Ectodermal cell (in vitro differentiated cells): ENCODE measurements around the gene PPM1H.
"Not testable (repeated sequence)": the region's sequence is repeated elsewhere in the genome, so short reads cannot be mapped to it uniquely, and the experiment has no call there.

Experiments used
- H3K27ac ChIP-seq: 2 replicates; pipeline ENCODE4 v1.7.0; 2013; ENCODE audit warnings: mild to moderate bottlenecking, low read depth, low read length; ENCODE audit not compliant: insufficient read depth, poor library complexity, severe bottlenecking
- H3K27me3 ChIP-seq: 2 replicates; pipeline ENCODE4 v1.7.0; 2013; ENCODE audit warnings: mild to moderate bottlenecking, low read length; ENCODE audit not compliant: insufficient read depth, control insufficient read depth, poor library complexity, severe bottlenecking
- H3K36me3 ChIP-seq: one replicate; pipeline ENCODE4 v1.7.0; 2013; ENCODE audit warnings: low read length; ENCODE audit not compliant: control insufficient read depth, insufficient read depth
- H3K4me1 ChIP-seq: one replicate; pipeline ENCODE4 v1.7.0; 2013; ENCODE audit warnings: low read length; ENCODE audit not compliant: control insufficient read depth, insufficient read depth
- H3K4me3 ChIP-seq: 2 replicates; pipeline ENCODE4 v1.7.0; 2013; ENCODE audit warnings: low read depth, low read length, control low read depth; ENCODE audit not compliant: insufficient read depth
- H3K9me3 ChIP-seq: 2 replicates; pipeline ENCODE4 v1.7.0; 2013; ENCODE audit warnings: mild to moderate bottlenecking, low read length, moderate library complexity; ENCODE audit not compliant: control insufficient read depth
- WGBS, 2 experiments: methylation state at CpG; one replicate each; pipeline ENCODE4 v1.1.7; 2013; ENCODE audit warnings: missing lambda C conversion rate in 2 of 2; 5-methylcytosine and 5-hydroxymethylcytosine counted together

The PPM1H gene

DNA sequence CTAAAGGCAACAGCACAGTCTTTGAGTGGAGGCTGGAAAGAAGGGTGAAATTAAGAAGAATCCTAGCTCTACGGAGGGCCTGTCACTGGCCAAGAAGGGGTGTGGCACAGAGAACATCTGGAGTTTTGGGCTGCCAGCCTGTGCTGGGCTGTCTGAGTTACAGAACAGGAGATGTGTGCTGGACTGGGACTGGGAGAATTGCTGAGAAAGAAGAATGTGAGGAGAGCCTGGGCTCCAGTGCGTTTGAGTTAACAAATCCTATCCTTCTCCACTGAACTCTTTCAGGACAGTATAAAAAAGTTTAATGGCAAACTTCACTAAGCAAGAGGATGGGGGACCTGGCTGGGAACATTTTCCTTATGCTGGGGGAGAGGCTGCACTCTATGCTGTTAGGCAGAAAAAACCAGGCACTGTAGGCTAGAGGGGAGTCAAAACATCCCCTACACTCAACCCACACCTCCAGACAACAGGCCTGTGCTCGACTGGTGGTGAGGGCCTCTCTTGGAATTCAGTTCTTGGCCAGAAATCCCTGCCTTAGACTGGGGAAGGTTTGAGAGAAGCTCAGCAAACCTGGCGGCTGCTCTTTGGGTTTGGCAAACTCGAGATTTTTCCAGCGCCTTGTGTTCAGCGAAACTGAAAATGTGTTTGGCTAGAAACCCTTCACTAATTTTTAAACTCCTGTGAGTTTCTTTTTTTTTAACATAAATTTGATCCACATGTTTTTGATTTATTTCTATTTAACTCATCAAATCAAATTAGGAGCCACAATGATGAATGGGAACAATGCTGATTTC lies 251.0 kb downstream of the PPM1H start:
- WGBS, 2 experiments = 74 to 77% methylated on average over 6 to 7 of the region's 7 CpGs
- Histone ChIP-seq H3K9me3 (no peaks in the 10 kb centered on the region), H3K4me1 (peaks cover 17% of the 10 kb centered on the region), H3K27ac (no peak overlapping the region), H3K4me3 (no peak overlapping the region), H3K27me3 (no peaks in the 10 kb centered on the region), H3K36me3 (no peaks in the 10 kb centered on the region)

- Histone ChIP-seq H3K9me3 (no peaks in the 10 kb centered on the region), H3K4me3 (no peak overlapping the region), H3K4me1 (peaks cover 17% of the 10 kb centered on the region), H3K36me3 (peaks cover 4% of the 10 kb centered on the region), H3K27ac (no peak overlapping the region), H3K27me3 (no peaks in the 10 kb centered on the region)
- WGBS, 2 experiments = 91% methylated on average over 4 of the region's 4 CpGs
Measured at GRCh38 chr12:62681306-62681705, 253.6 kb downstream of the PPM1H start.

GRCh38 chr12:62679608-62680007 lies 255.3 kb downstream of the PPM1H start:
- Histone ChIP-seq H3K36me3 (peaks cover 4% of the 10 kb centered on the region), H3K4me1 (peaks cover 10% of the 10 kb centered on the region), H3K27me3 (no peaks in the 10 kb centered on the region), H3K27ac (no peak overlapping the region), H3K4me3 (no peak overlapping the region), H3K9me3 (no peaks in the 10 kb centered on the region)
- 93 to 98% methylated on average over 3 of the region's 3 CpGs for WGBS, 2 experiments

DNA sequence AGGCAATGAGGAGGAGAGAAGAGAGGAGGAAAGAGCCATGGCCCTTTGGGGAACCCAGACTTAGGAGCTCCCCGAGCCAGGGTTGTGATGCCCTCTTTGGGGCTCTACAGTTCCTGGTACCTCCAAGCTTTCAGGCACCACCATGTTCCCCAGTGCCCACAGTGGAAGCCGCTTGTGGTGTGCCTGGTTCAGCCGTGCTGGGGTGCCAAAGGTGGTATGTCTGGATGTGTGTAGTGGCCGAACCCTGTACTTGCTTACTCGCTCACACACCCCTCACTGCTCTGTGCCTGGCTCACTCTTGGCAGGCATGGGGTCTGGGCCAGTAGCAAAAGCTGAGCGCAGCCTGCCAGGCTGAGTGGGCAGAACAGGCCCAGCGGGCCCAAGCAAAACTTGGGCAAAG lies 257.6 kb downstream of the PPM1H start:
- no peaks in the 10 kb centered on the region for H3K9me3 ChIP-seq
- no peak overlapping the region for H3K27ac ChIP-seq
- WGBS, 2 experiments = 91 to 96% methylated on average over 7 of the region's 7 CpGs
- peaks cover 21% of the 10 kb centered on the region for H3K4me1 ChIP-seq
- no peak overlapping the region for H3K4me3 ChIP-seq
- H3K27me3 ChIP-seq = no peaks in the 10 kb centered on the region
- peaks cover 4% of the 10 kb centered on the region for H3K36me3 ChIP-seq

GRCh38 chr12:62676521-62677307 lies 258.2 kb downstream of the PPM1H start:
- 95 to 98% methylated on average over 11 of the region's 11 CpGs for WGBS, 2 experiments
- Histone ChIP-seq H3K27me3 (no peaks in the 10 kb centered on the region), H3K27ac (no peak overlapping the region), H3K4me3 (no peak overlapping the region), H3K36me3 (peaks cover 4% of the 10 kb centered on the region), H3K9me3 (no peaks in the 10 kb centered on the region), H3K4me1 (peaks cover 22% of the 10 kb centered on the region)

DNA sequence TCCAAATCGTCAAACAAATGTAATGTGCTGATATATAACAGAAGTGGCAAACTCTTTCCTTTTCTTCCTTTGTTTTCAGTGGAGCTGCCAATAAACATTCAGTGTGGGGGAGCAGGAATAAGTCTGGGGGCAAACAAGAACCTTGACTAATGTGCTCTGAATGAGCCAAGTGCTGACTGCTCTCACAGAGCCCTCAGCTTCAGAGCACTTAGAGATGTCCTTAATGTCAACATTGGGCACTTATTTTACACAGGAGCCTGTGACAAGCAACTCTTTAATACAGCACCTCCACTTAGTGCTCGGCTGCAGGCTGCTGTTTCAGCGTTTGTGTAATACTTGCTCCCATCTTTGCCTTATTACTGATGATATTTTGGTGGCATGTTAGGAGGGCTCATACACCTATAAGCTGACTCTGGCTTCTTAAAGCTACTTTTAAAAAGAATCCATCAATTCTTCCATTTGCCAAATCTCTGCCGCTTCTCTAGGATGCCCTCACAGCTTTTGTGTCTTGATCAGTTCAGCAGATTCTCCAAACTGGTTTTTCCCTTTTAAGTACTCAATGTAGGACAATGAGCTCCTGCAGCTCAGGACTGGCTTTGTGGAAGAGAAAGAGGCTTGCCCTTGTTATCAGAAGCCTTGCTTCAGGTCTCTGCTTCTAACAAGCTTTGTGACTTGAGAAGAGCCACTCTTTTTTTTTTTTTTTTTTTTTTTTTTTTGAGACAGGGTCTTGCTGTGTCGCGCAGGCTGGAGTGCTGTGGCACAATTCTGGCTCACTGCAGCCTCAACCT lies 261.7 kb downstream of the PPM1H start:
- no peaks in the 10 kb centered on the region for H3K9me3 ChIP-seq
- H3K36me3 ChIP-seq = peaks cover 4% of the 10 kb centered on the region
- no peaks in the 10 kb centered on the region for H3K27me3 ChIP-seq
- 54 to 60% methylated on average over 6 of the region's 6 CpGs for WGBS, 2 experiments
- peaks cover 29% of the 10 kb centered on the region for H3K4me1 ChIP-seq
- H3K4me3 ChIP-seq = no peak overlapping the region
- H3K27ac ChIP-seq = peak overlapping the region; percentile 79

DNA sequence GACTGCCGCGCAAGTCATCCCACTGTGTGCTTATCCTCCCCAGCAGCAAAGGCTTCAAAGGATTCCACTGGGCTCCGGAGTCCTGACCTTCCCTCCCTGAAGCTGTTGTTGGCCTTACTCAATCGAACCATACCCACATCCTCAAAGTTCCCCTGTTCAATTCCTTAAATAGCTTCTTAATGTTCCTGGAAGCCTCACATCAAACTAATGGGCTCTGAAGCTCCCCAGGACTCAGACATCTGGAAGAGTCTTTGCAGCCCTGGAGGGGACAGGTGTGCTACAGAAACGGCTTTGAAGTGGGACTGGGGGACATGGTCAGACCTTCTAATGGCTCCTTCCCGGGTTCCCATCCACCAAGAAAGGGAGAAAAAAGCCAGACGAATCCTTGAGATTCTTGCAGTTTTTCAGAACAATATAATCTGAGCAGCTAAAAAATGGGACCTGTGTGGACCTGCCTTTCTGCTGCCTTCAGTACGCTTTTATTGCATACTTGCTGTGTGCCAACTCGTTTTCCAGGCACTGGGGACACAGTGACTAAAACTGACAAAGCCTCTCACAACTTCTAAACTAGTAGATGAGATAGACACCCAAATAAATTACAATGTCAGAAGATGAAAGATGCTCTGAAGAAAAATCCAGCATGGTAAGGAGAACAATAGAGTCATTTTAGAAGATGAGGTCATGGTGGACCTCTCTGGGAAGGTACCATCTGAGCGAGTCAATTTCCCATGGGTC lies 263.8 kb downstream of the PPM1H start:
- H3K4me1 ChIP-seq = peaks cover 29% of the 10 kb centered on the region
- H3K27me3 ChIP-seq = no peaks in the 10 kb centered on the region
- H3K4me3 ChIP-seq = no peak overlapping the region
- no peaks in the 10 kb centered on the region for H3K36me3 ChIP-seq
- no peaks in the 10 kb centered on the region for H3K9me3 ChIP-seq
- WGBS, 2 experiments = 93 to 94% methylated on average over 10 of the region's 10 CpGs
- no peak overlapping the region for H3K27ac ChIP-seq

DNA sequence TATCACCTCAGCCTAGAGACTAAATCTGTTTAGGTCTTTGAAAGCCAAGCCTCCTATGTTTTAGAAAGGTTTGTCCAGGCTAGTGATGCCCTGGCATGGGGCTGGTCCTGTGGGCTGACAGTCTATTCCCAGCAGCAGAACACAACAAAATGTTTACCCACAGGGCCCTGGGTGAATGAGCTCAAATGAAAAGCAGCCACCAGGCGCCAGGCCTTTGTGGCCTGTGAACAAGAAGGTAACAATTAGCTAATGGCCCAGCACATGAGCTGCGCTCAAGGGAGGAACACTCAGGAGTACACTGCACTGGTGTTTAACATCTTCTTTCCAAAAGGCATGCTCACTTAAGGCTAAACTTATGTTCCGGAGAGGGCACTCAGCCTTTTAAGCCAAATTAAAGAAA lies 266.2 kb downstream of the PPM1H start:
- WGBS, 2 experiments = 92% methylated on average over 3 of the region's 3 CpGs
- H3K4me3 ChIP-seq = no peak overlapping the region
- H3K9me3 ChIP-seq = no peaks in the 10 kb centered on the region
- H3K4me1 ChIP-seq = peaks cover 22% of the 10 kb centered on the region
- no peaks in the 10 kb centered on the region for H3K27me3 ChIP-seq
- no peak overlapping the region for H3K27ac ChIP-seq
- H3K36me3 ChIP-seq = no peaks in the 10 kb centered on the region

- H3K9me3 ChIP-seq, H3K4me3 ChIP-seq, H3K4me1 ChIP-seq, H3K27me3 ChIP-seq, H3K36me3 ChIP-seq, H3K27ac ChIP-seq: not testable (repeated sequence)
- 94 to 97% methylated on average over 5 of the region's 5 CpGs for WGBS, 2 experiments
Measured at GRCh38 chr12:62664951-62665350, 270.0 kb downstream of the PPM1H start.
